Endothelial cell of umbilical vein (primary cell): Measurements from ENCODE around the gene RAB3D. TPM values are rescaled to one million over a fixed set of nuclear protein-coding genes. Genes with fewer than 3 reads are reported as not detected.

Experiments
- BruUV-seq: library from RNA; stranded (reverse); fragments of 400-500 nt; replicated peaks from 2 replicates; lab custom pipeline; 2021; lab: Mats Ljungman, UMichigan
- CTCF ChIA-PET: fragments of 300-600, 350-600 bp; sonication (Branson Sonifier 250); formaldehyde crosslinking; loops from one replicate; lab custom pipeline; 2021; ENCODE audit warnings: antibody characterized with exemption, inconsistent platforms; lab: Charles Lee
- POLR2A ChIA-PET: fragments of 300-600, 350-600 bp; sonication (Branson Sonifier 250); formaldehyde crosslinking; loops from one replicate; lab custom pipeline; 2021; ENCODE audit warnings: antibody characterized with exemption, inconsistent platforms; lab: Charles Lee
- DNase-seq: peaks from one replicate; pipeline ENCODE4 v3.0.0-alpha.2; 2011; ENCODE audit warnings: low read depth, low spot score
- FAIRE-seq: peaks from 2 replicates; lab custom pipeline; 2011; peaks lifted over from hg19 to GRCh38; lab: Jason Lieb, UNC
- H2AFZ ChIP-seq: 2 replicates; pipeline ENCODE4 v1.6.0; 2012; ENCODE audit warnings: low read depth, low read length, control low read depth, inconsistent platforms
- H3K27ac ChIP-seq: 2 replicates; pipeline ENCODE4 v1.5.1; 2011; ENCODE audit warnings: low read depth, mild to moderate bottlenecking, control low read depth, low read length, moderate library complexity; ENCODE audit not compliant: insufficient read depth
- H3K27me3 ChIP-seq, 2 experiments: 2 replicates each; pipeline versions ENCODE4 v1.6.0 to v1.6.1; 2011; ENCODE audit warnings: low read length in 2 of 2, mixed read lengths in 1 of 2; ENCODE audit not compliant: control insufficient read depth in 2 of 2, insufficient read depth in 2 of 2
- H3K36me3 ChIP-seq, 2 experiments: 2 replicates in 1 of 2; 3 replicates in 1 of 2; pipeline ENCODE4 v1.5.1; 2011; ENCODE audit warnings: low read length in 2 of 2, mild to moderate bottlenecking in 1 of 2, moderate library complexity in 1 of 2; ENCODE audit not compliant: control insufficient read depth in 2 of 2, insufficient read depth in 2 of 2; ENCODE audit errors: extremely low read depth in 1 of 2
- H3K4me1 ChIP-seq: 3 replicates; pipeline ENCODE4 v1.5.1; 2011; ENCODE audit warnings: mild to moderate bottlenecking, low read length; ENCODE audit not compliant: control insufficient read depth, insufficient read depth; ENCODE audit errors: extremely low read depth
- H3K4me2 ChIP-seq: 2 replicates; pipeline ENCODE4 v1.6.1; 2011; ENCODE audit warnings: low read length, control low read depth, mixed read lengths; ENCODE audit not compliant: insufficient read depth
- H3K4me3 ChIP-seq, 3 experiments: fragments of 200-600 bp in 1 of 3; sonication (generic), shearing (Covaris generic) in 1 of 3; replicated peaks in 1 of 3; 2 replicates each; pipeline ENCODE4 v1.5.1; 2011 to 2016; ENCODE audit warnings: control low read depth in 3 of 3, low read length in 3 of 3, mild to moderate bottlenecking in 2 of 3, inconsistent platforms in 1 of 3, low read depth in 1 of 3, moderate library complexity in 1 of 3; ENCODE audit not compliant: insufficient read depth in 1 of 3
- H3K79me2 ChIP-seq: 2 replicates; pipeline ENCODE4 v1.6.0; 2012; ENCODE audit warnings: low read length, inconsistent platforms; ENCODE audit not compliant: control insufficient read depth, insufficient read depth
- H3K9ac ChIP-seq: replicated peaks from 2 replicates; pipeline ENCODE3; 2011; ENCODE audit warnings: low read length, control low read depth; ENCODE audit not compliant: insufficient read depth; ENCODE audit errors: extremely low read depth
- H3K9me1 ChIP-seq: replicated peaks from 3 replicates; pipeline ENCODE4 v1.6.0; 2011; ENCODE audit warnings: mild to moderate bottlenecking, low read length; ENCODE audit not compliant: control insufficient read depth, insufficient read depth; ENCODE audit errors: extremely low read depth
- H3K9me3 ChIP-seq: replicated peaks from 2 replicates; pipeline ENCODE4 v1.5.1; 2012; ENCODE audit warnings: low read length, inconsistent platforms; ENCODE audit not compliant: control insufficient read depth, insufficient read depth
- H4K20me1 ChIP-seq: replicated peaks from 2 replicates; pipeline ENCODE3; 2011; ENCODE audit warnings: mild to moderate bottlenecking, low read length; ENCODE audit not compliant: control insufficient read depth, insufficient read depth; ENCODE audit errors: extremely low read depth
- EZH2 ChIP-seq: IDR thresholded peaks from 2 replicates; pipeline ENCODE4 v1.6.1; 2012; ENCODE audit warnings: borderline replicate concordance, low read depth, mild to moderate bottlenecking, moderate library complexity, low read length, inconsistent platforms; ENCODE audit not compliant: severe bottlenecking
- FOS ChIP-seq: IDR thresholded peaks from 2 replicates; pipeline ENCODE4 v1.6.1; 2011; ENCODE audit warnings: mild to moderate bottlenecking, low read length, moderate library complexity, borderline replicate concordance; ENCODE audit not compliant: insufficient read depth
- GATA2 ChIP-seq: IDR thresholded peaks from 2 replicates; pipeline ENCODE4 v1.7.0; 2011; ENCODE audit warnings: low read depth, mild to moderate bottlenecking, moderate library complexity, mixed read lengths, low read length; ENCODE audit not compliant: insufficient read length, insufficient read depth
- JUN ChIP-seq: IDR thresholded peaks from 2 replicates; pipeline ENCODE4 v1.6.1; 2011; ENCODE audit warnings: borderline replicate concordance, low read depth; ENCODE audit not compliant: insufficient read length, insufficient read depth
- MYC ChIP-seq: IDR thresholded peaks from one replicate; pipeline ENCODE4 v1.6.1; 2011; ENCODE audit warnings: mild to moderate bottlenecking, low read depth, low read length
- POLR2A ChIP-seq: IDR thresholded peaks from 2 replicates; pipeline ENCODE4 v1.6.1; 2012; ENCODE audit warnings: low read depth, mild to moderate bottlenecking, control low read depth, low read length
- POLR2AphosphoS5 ChIP-seq: IDR thresholded peaks from 2 replicates; pipeline ENCODE4 v1.6.1; 2012; ENCODE audit warnings: low read depth, mild to moderate bottlenecking, control low read depth, low read length, moderate library complexity; ENCODE audit not compliant: insufficient read depth
- dilution Hi-C: fragments of 300-500 bp; cut with MboI; formaldehyde crosslinking; loops from one replicate; pipeline ENCODE4 v1.15.0; 2019; ENCODE audit warnings: low sequenced_read_pairs; ENCODE audit not compliant: extremely low pct_ligation_motif_present
- intact Hi-C: fragments of 100-400 bp; cut with micrococcal nuclease; formaldehyde crosslinking; loops from one replicate; pipeline ENCODE4 v1.10.0; 2022
- polyA plus RNA-seq, 4 experiments: library from polyadenylated mRNA; depleted of rRNA in 3 of 4; stranded (reverse) in 3 of 4; unstranded in 1 of 4; fragments of >200 nt; gene quantifications; 2 replicates each; pipeline versions ENCODE4 v1.2.1 to v1.2.3, GENCODE V29; 2011 to 2012; ENCODE audit warnings: missing spikeins in 1 of 4
- total RNA-seq: library from RNA; stranded (reverse); gene quantifications from 2 replicates; pipeline ENCODE4 v1.2.3, GENCODE V29; 2021
- TF ChIP-seq, protein P1 (sequence below): IDR thresholded peaks from 2 replicates; pipeline ENCODE4 v1.6.1; 2011; ENCODE audit not compliant: insufficient read depth, insufficient read length
- TF ChIP-seq, protein P2 (sequence below), 2 donors: IDR thresholded peaks; 1 replicate in 1 of 2; 2 replicates in 1 of 2; pipeline ENCODE4 v1.5.1; 2011; ENCODE audit warnings: low read length in 2 of 2, mild to moderate bottlenecking in 2 of 2, moderate library complexity in 2 of 2, control low read depth in 1 of 2, inconsistent platforms in 1 of 2, low read depth in 1 of 2; ENCODE audit not compliant: insufficient read depth in 1 of 2; ENCODE audit errors: extremely low read depth in 1 of 2

The RAB3D gene
- total and polyA plus RNA-seq, 2 donors (not counting 3 experiments of a cell fraction or from before 2014, with no cell fraction given) = 35.4 to 48.2 TPM

DNA sequence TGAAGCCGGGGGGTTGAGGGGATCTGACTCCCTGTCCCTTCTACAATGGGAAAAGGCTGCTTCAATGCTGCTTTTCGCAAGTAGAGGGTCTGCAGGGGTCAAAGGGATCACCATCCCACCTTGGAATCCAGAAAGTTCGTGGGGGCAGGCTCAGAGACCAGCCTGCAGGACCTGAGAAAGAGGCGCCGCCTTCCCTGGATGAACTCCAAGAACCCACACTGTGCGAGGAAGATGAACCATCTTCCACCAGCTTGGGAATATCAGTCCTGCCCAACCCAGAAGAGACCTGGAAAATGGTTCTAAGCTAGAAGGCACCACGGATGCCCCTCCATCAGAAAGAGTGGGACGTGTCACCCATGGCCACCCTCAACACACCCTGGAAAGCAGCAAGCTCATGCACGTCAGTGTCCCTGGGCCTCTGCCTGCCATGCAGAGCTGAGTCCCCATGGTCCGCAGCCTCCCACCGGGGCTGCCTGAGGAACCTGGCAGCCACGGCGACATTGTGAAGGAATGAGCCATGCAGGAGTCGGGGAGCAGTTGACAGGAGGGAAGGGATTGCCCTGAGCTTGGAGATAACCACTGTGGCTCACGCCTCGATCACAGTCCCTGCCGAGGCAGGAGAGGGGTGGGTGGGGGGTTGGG is 14.6 kb downstream of the RAB3D start:
- no peak overlapping the region for H3K9ac ChIP-seq
- FAIRE-seq = no peak
- no peak overlapping the region for H3K4me2 ChIP-seq
- H3K79me2 ChIP-seq = no peaks in the 10 kb centered on the region
- TF ChIP-seq FOS = no peak
- TF ChIP-seq, protein P1, sequence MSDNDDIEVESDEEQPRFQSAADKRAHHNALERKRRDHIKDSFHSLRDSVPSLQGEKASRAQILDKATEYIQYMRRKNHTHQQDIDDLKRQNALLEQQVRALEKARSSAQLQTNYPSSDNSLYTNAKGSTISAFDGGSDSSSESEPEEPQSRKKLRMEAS = no peak
- TF ChIP-seq MYC = no peak
- no peak for TF ChIP-seq EZH2
- no peak for TF ChIP-seq POLR2AphosphoS5
- TF ChIP-seq, protein P2, sequence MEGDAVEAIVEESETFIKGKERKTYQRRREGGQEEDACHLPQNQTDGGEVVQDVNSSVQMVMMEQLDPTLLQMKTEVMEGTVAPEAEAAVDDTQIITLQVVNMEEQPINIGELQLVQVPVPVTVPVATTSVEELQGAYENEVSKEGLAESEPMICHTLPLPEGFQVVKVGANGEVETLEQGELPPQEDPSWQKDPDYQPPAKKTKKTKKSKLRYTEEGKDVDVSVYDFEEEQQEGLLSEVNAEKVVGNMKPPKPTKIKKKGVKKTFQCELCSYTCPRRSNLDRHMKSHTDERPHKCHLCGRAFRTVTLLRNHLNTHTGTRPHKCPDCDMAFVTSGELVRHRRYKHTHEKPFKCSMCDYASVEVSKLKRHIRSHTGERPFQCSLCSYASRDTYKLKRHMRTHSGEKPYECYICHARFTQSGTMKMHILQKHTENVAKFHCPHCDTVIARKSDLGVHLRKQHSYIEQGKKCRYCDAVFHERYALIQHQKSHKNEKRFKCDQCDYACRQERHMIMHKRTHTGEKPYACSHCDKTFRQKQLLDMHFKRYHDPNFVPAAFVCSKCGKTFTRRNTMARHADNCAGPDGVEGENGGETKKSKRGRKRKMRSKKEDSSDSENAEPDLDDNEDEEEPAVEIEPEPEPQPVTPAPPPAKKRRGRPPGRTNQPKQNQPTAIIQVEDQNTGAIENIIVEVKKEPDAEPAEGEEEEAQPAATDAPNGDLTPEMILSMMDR (IDR thresholded peaks at IDR 0.05; ENCODE audit: extremely low read depth in 1 of 2, insufficient read depth in 1 of 2, low read depth in 1 of 2, low read length in 2 of 2) = no peak
- no peak for TF ChIP-seq JUN
- TF ChIP-seq POLR2A = no peak
- no peak for TF ChIP-seq GATA2
- H3K4me1 ChIP-seq = peaks cover 7% of the 10 kb centered on the region
- H3K9me3 ChIP-seq = no peaks in the 10 kb centered on the region
- no peaks in the 10 kb centered on the region for H4K20me1 ChIP-seq
- H3K36me3 ChIP-seq = peaks cover 0 to 9% of the 10 kb centered on the region in 2 experiments
- no TSS peak for BruUV-seq
- CTCF ChIA-PET = interaction anchor here (1.4 to 2.2 kb wide), 4 partner anchors 15 to 50 kb away, joined by 3 to 10 read pairs (median 4); partner anchors contain the start of gene RAB3D
- POLR2A ChIA-PET = interaction anchor here (0.7 kb wide), 1 partner anchor 28 kb away, joined by 3 read pairs; no protein-coding TSS in a partner anchor
- intact Hi-C loops (no loop called here), dilution Hi-C loops (no loop called here)
- H3K9me1 ChIP-seq = no peaks in the 10 kb centered on the region
- no peak overlapping the region for H2AFZ ChIP-seq
- H3K27me3 ChIP-seq = no peaks in the 10 kb centered on the region
- no peak overlapping the region for H3K4me3 ChIP-seq
- no peak for DNase-seq
- H3K27ac ChIP-seq = no peak overlapping the region
